ENCODE data around the gene SYNE1. TPM values are rescaled to one million over a fixed set of nuclear protein-coding genes. Genes with fewer than 3 reads are reported as not detected.

The SYNE1 gene
- total RNA-seq, 1 experiment from 2014 or later = 3.0 TPM

- Histone ChIP-seq H2BK20ac (ENCODE audit: low read depth, low read length, poor library complexity, severe bottlenecking) (no peak overlapping the region), H2BK15ac (ENCODE audit: low read depth, low read length) (no peak overlapping the region), H3K56ac (ENCODE audit: insufficient read length, low read depth, low read length) (no peak overlapping the region), H3K4me2 (ENCODE audit: insufficient read depth, insufficient read length, low read length) (no peak overlapping the region), H3K4ac (ENCODE audit: low read depth, low read length) (no peak overlapping the region), H3K79me1 (ENCODE audit: insufficient read depth, low read depth, low read length, poor library complexity, severe bottlenecking) (no peaks in the 10 kb centered on the region), H3K23me2 (ENCODE audit: insufficient read length, low read depth, low read length, poor library complexity, severe bottlenecking) (peaks cover 7% of the 10 kb centered on the region), H4K8ac (replicated peaks; ENCODE audit: insufficient read length, low read depth, low read length) (no peak overlapping the region), H2BK12ac (ENCODE audit: insufficient read length, low read depth, low read length) (no peak overlapping the region), H2AFZ (ENCODE audit: low read length) (no peak overlapping the region), H3K27me3 (ENCODE audit: insufficient read depth, low read length) (peaks cover 4% of the 10 kb centered on the region; the same call in 1 of the 2 replicates), H3K79me2 (ENCODE audit: insufficient read depth, low read length) (no peaks in the 10 kb centered on the region), H3K9ac (ENCODE audit: extremely low read depth, insufficient read length, low read length) (no peak overlapping the region), H2BK120ac (ENCODE audit: low read depth, low read length, poor library complexity, severe bottlenecking) (no peak overlapping the region), H3T11ph (ENCODE audit: low read length) (no peak overlapping the region), H4K91ac (ENCODE audit: insufficient read length, low read depth, low read length) (no peak overlapping the region), H3K14ac (ENCODE audit: insufficient read depth, low read length) (no peak overlapping the region), H3K18ac (ENCODE audit: insufficient read length, low read depth, low read length) (no peak overlapping the region), H3K4me1 (ENCODE audit: insufficient read depth, low read length) (no peaks in the 10 kb centered on the region), H3K9me3 (ENCODE audit: control insufficient read depth, low read depth, low read length) (no peaks in the 10 kb centered on the region), H2AK5ac (ENCODE audit: insufficient read length, low read length) (no peak overlapping the region), H4K5ac (ENCODE audit: insufficient read length, low read depth, low read length) (no peak overlapping the region), H2BK5ac (ENCODE audit: insufficient read length, low read length) (no peak overlapping the region), H3K27ac (ENCODE audit: insufficient read length, low read depth, low read length) (no peak overlapping the region), H4K20me1 (ENCODE audit: control insufficient read depth, insufficient read depth, insufficient read length) (no peaks in the 10 kb centered on the region), H3K23ac (ENCODE audit: insufficient read length, low read depth, low read length) (no peak overlapping the region)
- Mint-ChIP-seq H3K27me3 (ENCODE audit: low read depth) (peaks cover 23% of the 10 kb centered on the region), H3K36me3 (ENCODE audit: insufficient read depth in 1 of 3, low read depth in 3 of 3) (peaks cover 0 to 2% (median 0%) of the 10 kb centered on the region in 3 experiments; a peak in 1 of 7 replicates), H3K9me3 (no peaks in the 10 kb centered on the region; a peak in 1 of 5 replicates), H3K4me3 (no peak overlapping the region), H3K27ac (no peak overlapping the region), H3K4me1 (peaks cover 7% of the 10 kb centered on the region in 2 experiments; a peak in 3 of 4 replicates)
- WGBS (ENCODE audit: extremely low coverage, insufficient read length, low lambda C conversion rate) = no CpG with 5 or more reads among the region's 3 CpGs
- no peak for DNase-seq
- TF ChIP-seq CTCF (conservative IDR thresholded peaks at IDR 0.05) = no peak
Measured at GRCh38 chr6:152631376-152631775, 5.8 kb downstream of the SYNE1 start.
